Measurements from ENCODE around the gene GUCA2B. TPM values are rescaled to one million over a fixed set of nuclear protein-coding genes. Genes with fewer than 3 reads are reported as not detected.

Gene GUCA2B
- total RNA-seq, 3 donors from 2014 or later, result 153 to 381 (median 176) TPM

DNA sequence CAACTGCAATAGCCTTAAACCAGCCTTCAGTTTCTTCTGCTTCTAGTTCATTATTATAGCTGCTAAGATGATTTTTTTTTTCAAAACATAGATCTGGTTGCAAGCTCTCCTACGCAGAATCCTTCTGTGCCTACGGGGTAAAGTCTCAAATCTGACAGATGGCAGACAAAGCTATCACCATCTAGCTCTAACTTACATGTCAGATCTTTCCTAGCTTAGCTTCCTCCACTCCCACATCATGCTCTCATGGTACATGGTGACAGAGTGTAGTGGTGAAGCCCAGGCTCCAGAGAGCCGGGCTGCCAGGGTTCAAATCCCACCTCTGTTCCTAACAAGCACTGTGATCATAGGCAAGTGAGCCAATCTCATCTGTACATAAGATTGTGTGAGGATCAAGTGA, 24.2 kb upstream of the GUCA2B start:
- Histone ChIP-seq H3K4me1 (ENCODE audit: low read depth) (no peaks in the 10 kb centered on the region), H3K36me3 (ENCODE audit: low read depth) (no peaks in the 10 kb centered on the region), H3K9me3 (no peaks in the 10 kb centered on the region), H3K4me3 (no peak overlapping the region)
- ATAC-seq, result no peak
- intact Hi-C loops (cut with DNase I, micrococcal nuclease), result no loop called here
- no peak for DNase-seq
- TF ChIP-seq, protein P1, sequence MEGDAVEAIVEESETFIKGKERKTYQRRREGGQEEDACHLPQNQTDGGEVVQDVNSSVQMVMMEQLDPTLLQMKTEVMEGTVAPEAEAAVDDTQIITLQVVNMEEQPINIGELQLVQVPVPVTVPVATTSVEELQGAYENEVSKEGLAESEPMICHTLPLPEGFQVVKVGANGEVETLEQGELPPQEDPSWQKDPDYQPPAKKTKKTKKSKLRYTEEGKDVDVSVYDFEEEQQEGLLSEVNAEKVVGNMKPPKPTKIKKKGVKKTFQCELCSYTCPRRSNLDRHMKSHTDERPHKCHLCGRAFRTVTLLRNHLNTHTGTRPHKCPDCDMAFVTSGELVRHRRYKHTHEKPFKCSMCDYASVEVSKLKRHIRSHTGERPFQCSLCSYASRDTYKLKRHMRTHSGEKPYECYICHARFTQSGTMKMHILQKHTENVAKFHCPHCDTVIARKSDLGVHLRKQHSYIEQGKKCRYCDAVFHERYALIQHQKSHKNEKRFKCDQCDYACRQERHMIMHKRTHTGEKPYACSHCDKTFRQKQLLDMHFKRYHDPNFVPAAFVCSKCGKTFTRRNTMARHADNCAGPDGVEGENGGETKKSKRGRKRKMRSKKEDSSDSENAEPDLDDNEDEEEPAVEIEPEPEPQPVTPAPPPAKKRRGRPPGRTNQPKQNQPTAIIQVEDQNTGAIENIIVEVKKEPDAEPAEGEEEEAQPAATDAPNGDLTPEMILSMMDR (IDR thresholded peaks at IDR 0.05), result no peak

DNA sequence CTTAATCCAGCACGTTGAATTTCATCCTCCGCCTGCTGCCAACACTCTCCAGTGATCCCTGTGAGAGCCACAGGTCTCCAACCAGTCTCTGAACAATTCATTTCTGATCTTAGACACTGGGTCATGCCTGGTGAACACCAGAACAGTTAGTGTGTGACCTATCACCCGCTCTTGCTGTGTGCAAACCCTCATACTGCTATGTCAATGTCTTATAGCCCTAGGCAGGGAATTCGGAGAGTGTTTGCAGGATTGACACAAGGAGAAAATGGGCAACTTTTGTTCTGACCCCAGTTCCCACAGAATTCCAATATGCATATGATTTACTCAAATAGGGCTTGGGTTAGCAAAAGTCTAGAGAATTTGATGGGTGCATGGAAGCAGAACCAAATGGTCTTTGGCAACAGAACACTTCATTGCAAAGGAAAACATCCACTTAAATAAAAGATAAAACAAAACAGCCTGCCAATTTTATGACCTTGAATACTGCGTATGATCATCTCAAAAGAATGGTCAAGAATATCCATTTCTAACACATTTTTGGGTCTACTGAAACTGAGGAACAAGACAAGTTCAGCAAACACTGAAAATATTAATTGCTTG, 23.0 kb upstream of the GUCA2B start:
- no peaks in the 10 kb centered on the region for H3K36me3 ChIP-seq (ENCODE audit: low read depth)
- DNase-seq (no peak), ATAC-seq (no peak)
- intact Hi-C loops (cut with DNase I, micrococcal nuclease), result no loop called here
- H3K4me1 ChIP-seq (ENCODE audit: low read depth), result no peaks in the 10 kb centered on the region
- TF ChIP-seq, protein P1 (IDR thresholded peaks at IDR 0.05), result no peak
- H3K4me3 ChIP-seq, result no peak overlapping the region
- H3K9me3 ChIP-seq, result no peaks in the 10 kb centered on the region

DNA sequence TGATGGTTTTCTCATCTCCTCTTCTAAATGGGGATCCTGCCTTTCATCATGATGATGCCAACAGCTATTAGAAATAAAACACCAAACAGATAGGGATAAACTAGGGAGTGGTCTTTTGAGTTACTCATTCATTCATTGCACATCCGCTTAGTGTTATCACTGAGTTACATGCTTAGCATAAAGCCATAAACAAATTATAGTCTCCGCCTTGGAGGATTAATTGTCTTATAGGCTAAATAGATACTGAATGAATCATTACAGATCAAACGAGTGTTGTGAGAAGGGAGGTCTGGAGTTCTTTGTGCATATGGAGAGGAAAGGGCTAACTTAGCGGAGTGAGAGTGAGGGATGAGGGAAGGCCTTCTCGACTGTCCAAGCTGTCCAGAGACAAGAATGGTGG, 19.8 kb upstream of the GUCA2B start:
- TF ChIP-seq, protein P1 (IDR thresholded peaks at IDR 0.05), result no peak
- intact Hi-C loops (cut with DNase I, micrococcal nuclease), result no loop called here
- no peak for DNase-seq
- Histone ChIP-seq H3K36me3 (ENCODE audit: low read depth) (no peaks in the 10 kb centered on the region), H3K4me3 (no peak overlapping the region), H3K9me3 (no peaks in the 10 kb centered on the region), H3K4me1 (ENCODE audit: low read depth) (no peaks in the 10 kb centered on the region)
- no peak for ATAC-seq

DNA sequence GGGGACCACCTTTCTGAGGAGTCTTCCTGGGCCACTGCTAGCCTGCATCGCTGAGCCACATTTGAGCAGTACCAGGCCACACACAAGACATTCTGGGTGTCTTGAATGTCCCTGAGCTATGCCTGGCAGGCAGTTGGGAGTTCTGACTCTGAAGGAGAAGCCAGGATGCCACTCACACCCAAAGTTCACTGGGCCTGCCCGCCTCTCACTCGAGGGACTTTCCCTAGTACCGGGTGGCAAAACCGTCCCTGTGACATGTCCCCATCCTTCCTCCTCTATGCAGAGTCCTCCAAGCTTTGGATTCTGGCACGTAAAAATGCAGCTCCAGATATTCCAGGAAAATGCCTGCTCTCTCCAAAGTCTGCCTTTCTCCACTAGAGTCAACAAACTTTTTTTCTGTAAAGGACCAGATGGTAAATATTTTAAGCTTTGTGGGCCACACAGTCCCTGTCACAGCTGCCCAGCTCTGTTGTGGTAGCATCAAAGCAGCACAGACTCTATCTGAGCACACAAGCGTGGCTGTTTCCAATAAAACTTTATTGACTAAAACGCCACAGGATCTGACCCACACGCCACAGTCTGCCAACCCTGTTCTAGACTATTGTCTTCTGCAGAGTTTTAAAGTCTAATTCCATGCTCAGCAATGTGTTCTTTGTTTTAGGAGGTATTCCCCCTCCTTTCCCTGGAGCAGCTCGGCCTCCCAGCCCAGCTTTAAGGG, 19.2 kb upstream of the GUCA2B start:
- TF ChIP-seq, protein P1 (IDR thresholded peaks at IDR 0.05), result no peak
- Histone ChIP-seq H3K9me3 (no peaks in the 10 kb centered on the region), H3K4me1 (ENCODE audit: low read depth) (no peaks in the 10 kb centered on the region), H3K4me3 (no peak overlapping the region), H3K36me3 (ENCODE audit: low read depth) (no peaks in the 10 kb centered on the region)
- DNase-seq (no peak), ATAC-seq (no peak)
- intact Hi-C loops (cut with DNase I, micrococcal nuclease), result no loop called here

DNA sequence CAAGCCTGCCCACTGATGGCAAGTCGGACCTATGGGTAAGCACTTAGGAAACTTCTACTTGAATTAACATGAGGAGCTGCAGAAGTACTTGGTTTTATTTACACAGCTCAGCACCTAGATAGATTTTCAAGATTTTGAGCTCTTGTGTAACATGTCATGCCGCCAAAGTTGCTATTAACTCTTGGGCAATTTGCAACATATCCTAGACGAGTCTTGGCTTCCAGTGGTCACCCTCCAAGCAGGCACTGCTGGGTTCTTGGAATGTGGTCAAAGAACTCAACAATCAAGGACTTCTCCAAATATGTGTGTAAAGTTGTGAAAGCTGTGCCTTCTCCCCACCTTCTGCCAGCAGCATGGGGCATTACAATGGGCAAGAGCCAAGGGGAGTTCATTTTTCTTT, 17.8 kb upstream of the GUCA2B start:
- DNase-seq (no peak), ATAC-seq (no peak)
- Histone ChIP-seq H3K4me1 (ENCODE audit: low read depth) (no peaks in the 10 kb centered on the region), H3K9me3 (no peaks in the 10 kb centered on the region), H3K4me3 (no peak overlapping the region), H3K36me3 (ENCODE audit: low read depth) (no peaks in the 10 kb centered on the region)
- TF ChIP-seq, protein P1 (IDR thresholded peaks at IDR 0.05), result no peak
- intact Hi-C loops (cut with DNase I, micrococcal nuclease), result no loop called here
